ENCODE measurements around the gene CHCHD2.
"Not testable (repeated sequence)": the region's sequence is repeated elsewhere in the genome, so short reads cannot be mapped to it uniquely, and the experiment has no call there.

CHCHD2 gene

GRCh38 chr7:56106108-56107073, at the start of gene CHCHD2:
TSS of gene CHCHD2 (minus strand) at chr7:56106476. CDS start at chr7:56106413, 63 bp downstream.
- DNase-seq, result peak; percentile 100

GRCh38 chr7:56131062-56131461, 24.8 kb upstream of the CHCHD2 start:
- DNase-seq, result not testable (repeated sequence)

- peak; percentile 8 for DNase-seq
Measured at GRCh38 chr7:56127241-56127975, 21.1 kb upstream of the CHCHD2 start.

GRCh38 chr7:56125831-56126230, 19.6 kb upstream of the CHCHD2 start:
- no peak for DNase-seq

- no peak for DNase-seq
Measured at GRCh38 chr7:56124981-56125380, 18.7 kb upstream of the CHCHD2 start.

GRCh38 chr7:56121440-56121839, 15.2 kb upstream of the CHCHD2 start:
- DNase-seq, result peak; percentile 49

- peak; percentile 84 for DNase-seq
Measured at GRCh38 chr7:56115852-56116538, 9.7 kb upstream of the CHCHD2 start, which contains the start of gene NUPR2. TSS of gene NUPR2 (minus strand) at chr7:56116417. CDS start at chr7:56116314, 103 bp downstream.

- not testable (repeated sequence) for DNase-seq
Measured at GRCh38 chr7:56112244-56112643, 6.0 kb upstream of the CHCHD2 start.

- peak; percentile 73 for DNase-seq
Measured at GRCh38 chr7:56110611-56111010, 4.3 kb upstream of the CHCHD2 start.

- no peak for DNase-seq
Measured at GRCh38 chr7:56107954-56108258, 1.6 kb upstream of the CHCHD2 start.

- DNase-seq, result peak; percentile 80
Measured at GRCh38 chr7:56105508-56105907, 768 bp downstream of the CHCHD2 start.

- DNase-seq, result not testable (repeated sequence)
Measured at GRCh38 chr7:56104138-56104537, 2.1 kb downstream of the CHCHD2 start.

GRCh38 chr7:56099653-56100052, 6.6 kb downstream of the CHCHD2 start:
- DNase-seq, result peak; percentile 16

- not testable (repeated sequence) for DNase-seq
Measured at GRCh38 chr7:56098187-56099008, 7.9 kb downstream of the CHCHD2 start.

GRCh38 chr7:56097700-56098099, 8.6 kb downstream of the CHCHD2 start:
- DNase-seq, result peak; percentile 22

- peak; percentile 72 for DNase-seq
Measured at GRCh38 chr7:56092789-56093531, 13.3 kb downstream of the CHCHD2 start, which contains the start of gene PHKG1. TSS of gene PHKG1 (minus strand) at chr7:56092952. CDS start at chr7:56088941, 4,011 bp downstream.

GRCh38 chr7:56092388-56092787, 13.9 kb downstream of the CHCHD2 start:
- not testable (repeated sequence) for DNase-seq

- no peak for DNase-seq
Measured at GRCh38 chr7:56091591-56091990, 14.7 kb downstream of the CHCHD2 start.

GRCh38 chr7:56087445-56087844, 18.8 kb downstream of the CHCHD2 start:
- no peak for DNase-seq

- DNase-seq, result no peak
Measured at GRCh38 chr7:56086761-56087160, 19.5 kb downstream of the CHCHD2 start.

- DNase-seq, result no peak
Measured at GRCh38 chr7:56083150-56083785, 23.0 kb downstream of the CHCHD2 start.
